GM12878 (cell line): ENCODE results near the gene MED10.

Experiments
- CTCF ChIP-seq, 3 experiments: IDR thresholded peaks in 2 of 3; conservative IDR thresholded peaks in 1 of 3; 2 replicates each; pipeline ENCODE4 v1.5.1; 2011; ENCODE audit warnings: low read depth in 3 of 3, low read length in 3 of 3, mild to moderate bottlenecking in 3 of 3, control low read depth in 2 of 3, moderate library complexity in 2 of 3, inconsistent platforms in 1 of 3, mixed read lengths in 1 of 3; ENCODE audit not compliant: control insufficient read depth in 2 of 3, insufficient read depth in 1 of 3; ENCODE audit errors: extremely low read depth in 1 of 3
- E2F4 ChIP-seq: IDR thresholded peaks from 2 replicates; pipeline ENCODE4 v1.6.1; 2012; ENCODE audit warnings: low read depth, low read length, improper control_type of control experiment
- KAT2A ChIP-seq: conservative IDR thresholded peaks from 2 replicates; pipeline ENCODE4 v1.6.1; 2011; ENCODE audit warnings: low read depth, low read length; ENCODE audit not compliant: control insufficient read depth
- MTA2 ChIP-seq: fragments of 450-650 bp; IDR thresholded peaks from 2 replicates; pipeline ENCODE4 v1.6.1; 2016; ENCODE audit warnings: low read depth, mild to moderate bottlenecking, moderate library complexity
- POLR2A ChIP-seq: IDR thresholded peaks from 2 replicates; pipeline ENCODE4 v1.6.1; 2011; ENCODE audit warnings: low read depth, mild to moderate bottlenecking, low read length
- POLR2AphosphoS5 ChIP-seq: IDR thresholded peaks from 2 replicates; pipeline ENCODE4 v1.6.1; 2011; ENCODE audit warnings: mild to moderate bottlenecking, low read length, inconsistent platforms
- SP1 ChIP-seq: IDR thresholded peaks from one replicate; pipeline ENCODE4 v1.6.1; 2011; ENCODE audit warnings: low read depth, low read length
- STAT1 ChIP-seq: fragments of 450-650 bp; conservative IDR thresholded peaks from 2 replicates; pipeline ENCODE4 v1.6.1; 2014; ENCODE audit warnings: antibody characterized with exemption, mild to moderate bottlenecking
- TBL1XR1 ChIP-seq: IDR thresholded peaks from 2 replicates; pipeline ENCODE4 v1.6.1; 2012; ENCODE audit warnings: low read depth, low read length, improper control_type of control experiment
- USF2 ChIP-seq: IDR thresholded peaks from 2 replicates; pipeline ENCODE4 v1.6.1; 2011; ENCODE audit warnings: low read depth, low read length, improper control_type of control experiment, borderline replicate concordance
- YBX1 ChIP-seq: fragments of 450-650 bp; IDR thresholded peaks from 2 replicates; pipeline ENCODE4 v1.6.1; 2016; ENCODE audit warnings: antibody characterized with exemption
- ZBTB40 ChIP-seq: fragments of 450-650 bp; IDR thresholded peaks from 2 replicates; pipeline ENCODE4 v1.6.1; 2016; ENCODE audit warnings: mild to moderate bottlenecking, moderate library complexity, borderline replicate concordance

GRCh38 chr5:6340100-6340499, 38.2 kb downstream of the MED10 start:
- no peak for TF ChIP-seq SP1
- TF ChIP-seq STAT1, result no peak
- no peak for TF ChIP-seq ZBTB40
- TF ChIP-seq CTCF (IDR thresholded peaks at IDR 0.05 in 2 of 3, conservative IDR thresholded peaks at IDR 0.05 in 1 of 3; ENCODE audit: control insufficient read depth in 2 of 3, extremely low read depth in 1 of 3, insufficient read depth in 1 of 3, low read depth in 3 of 3, low read length in 3 of 3), result no peak
- no peak for TF ChIP-seq POLR2A
- no peak for TF ChIP-seq MTA2
- no peak for TF ChIP-seq YBX1
- TF ChIP-seq TBL1XR1, result no peak
- no peak for TF ChIP-seq USF2
- no peak for TF ChIP-seq POLR2AphosphoS5
- no peak for TF ChIP-seq KAT2A
- no peak for TF ChIP-seq E2F4
